K562 (cell line): ENCODE results near the gene SLC5A11.

Experiments used
- CTCF ChIP-seq, 3 experiments: IDR thresholded peaks in 2 of 3; conservative IDR thresholded peaks in 1 of 3; 2 replicates each; pipeline ENCODE4 v1.5.1; 2011 to 2012; ENCODE audit warnings: low read length in 3 of 3, mild to moderate bottlenecking in 3 of 3, control low read depth in 2 of 3, improper control_type of control experiment in 1 of 3, inconsistent platforms in 1 of 3, low read depth in 1 of 3, mixed read lengths in 1 of 3, moderate library complexity in 1 of 3; ENCODE audit not compliant: insufficient read depth in 2 of 3
- HSF4 ChIP-seq: fragments of 250-450 bp; sonication (Bioruptor Pico); IDR thresholded peaks from 2 replicates; pipeline ENCODE4 v2.1.2; 2022; ENCODE audit warnings: mild to moderate bottlenecking, moderate library complexity, borderline replicate concordance
- TBP ChIP-seq: optimal IDR thresholded peaks from 2 replicates; pipeline ENCODE3; 2011; ENCODE audit warnings: low read depth, low read length, improper control_type of control experiment
- USF2 ChIP-seq: sonication (generic); formaldehyde crosslinking; IDR thresholded peaks from 2 replicates; pipeline ENCODE4 v1.5.0; 2020; ENCODE audit warnings: missing genetic modification reagents
- ZKSCAN1 ChIP-seq: fragments of 150-350 bp; IDR thresholded peaks from 2 replicates; pipeline ENCODE4 v1.6.1; 2016; ENCODE audit warnings: low read depth, low read length
- ZNF174 ChIP-seq: fragments of 250-450 bp; sonication (Bioruptor Pico); IDR thresholded peaks from 2 replicates; pipeline ENCODE4 v1.4.0; 2020; ENCODE audit warnings: mild to moderate bottlenecking

GRCh38 chr16:24925163-24925562 lies 79.4 kb downstream of the SLC5A11 start:
- no peak for TF ChIP-seq HSF4 (CRISPR knock-in tag)
- no peak for TF ChIP-seq ZNF174 (CRISPR knock-in tag)
- TF ChIP-seq TBP: no peak
- TF ChIP-seq ZKSCAN1: no peak
- TF ChIP-seq USF2 (CRISPR knock-in tag): no peak
- no peak for TF ChIP-seq CTCF (IDR thresholded peaks at IDR 0.05 in 2 of 3, conservative IDR thresholded peaks at IDR 0.05 in 1 of 3; ENCODE audit: insufficient read depth in 2 of 3, low read depth in 1 of 3, low read length in 3 of 3)
